ENCODE results near the gene RFPL2. TPM values are rescaled to one million over a fixed set of nuclear protein-coding genes. Genes with fewer than 3 reads are reported as not detected.
A peak's percentile ranks its signal among the peaks of the same experiment; 100 is the strongest.

The RFPL2 gene
- total RNA-seq, 6 experiments from 2014 or later = 0.15 TPM; not detected in 5

- no peaks in the 10 kb centered on the region for H3K27me3 ChIP-seq
- peaks cover 0 to 40% (median 19%) of the 10 kb centered on the region in 4 donors for H3K4me1 ChIP-seq
- no peak for DNase-seq
- 19% methylated on average over 3 of the region's 3 CpGs for WGBS (ENCODE audit: insufficient coverage, low coverage, low lambda C conversion rate, missing lambda C conversion rate)
- intact Hi-C loops (cut with DNase I) = no loop called here
- H3K4me3 ChIP-seq = no peak overlapping the region
- H3K27ac ChIP-seq = peak overlapping the region in 1 of 3 donors; percentile 44
- no peaks in the 10 kb centered on the region for H3K36me3 ChIP-seq
- no peaks in the 10 kb centered on the region for H3K9me3 ChIP-seq
- ATAC-seq = peak; percentile 88 to 93 (median 90)
- TF ChIP-seq, protein P1, sequence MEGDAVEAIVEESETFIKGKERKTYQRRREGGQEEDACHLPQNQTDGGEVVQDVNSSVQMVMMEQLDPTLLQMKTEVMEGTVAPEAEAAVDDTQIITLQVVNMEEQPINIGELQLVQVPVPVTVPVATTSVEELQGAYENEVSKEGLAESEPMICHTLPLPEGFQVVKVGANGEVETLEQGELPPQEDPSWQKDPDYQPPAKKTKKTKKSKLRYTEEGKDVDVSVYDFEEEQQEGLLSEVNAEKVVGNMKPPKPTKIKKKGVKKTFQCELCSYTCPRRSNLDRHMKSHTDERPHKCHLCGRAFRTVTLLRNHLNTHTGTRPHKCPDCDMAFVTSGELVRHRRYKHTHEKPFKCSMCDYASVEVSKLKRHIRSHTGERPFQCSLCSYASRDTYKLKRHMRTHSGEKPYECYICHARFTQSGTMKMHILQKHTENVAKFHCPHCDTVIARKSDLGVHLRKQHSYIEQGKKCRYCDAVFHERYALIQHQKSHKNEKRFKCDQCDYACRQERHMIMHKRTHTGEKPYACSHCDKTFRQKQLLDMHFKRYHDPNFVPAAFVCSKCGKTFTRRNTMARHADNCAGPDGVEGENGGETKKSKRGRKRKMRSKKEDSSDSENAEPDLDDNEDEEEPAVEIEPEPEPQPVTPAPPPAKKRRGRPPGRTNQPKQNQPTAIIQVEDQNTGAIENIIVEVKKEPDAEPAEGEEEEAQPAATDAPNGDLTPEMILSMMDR (IDR thresholded peaks at IDR 0.05) = no peak
- no peak for TF ChIP-seq POLR2A (IDR thresholded peaks at IDR 0.05)
Measured at GRCh38 chr22:32245042-32245441, 40.2 kb upstream of the RFPL2 start.

DNA sequence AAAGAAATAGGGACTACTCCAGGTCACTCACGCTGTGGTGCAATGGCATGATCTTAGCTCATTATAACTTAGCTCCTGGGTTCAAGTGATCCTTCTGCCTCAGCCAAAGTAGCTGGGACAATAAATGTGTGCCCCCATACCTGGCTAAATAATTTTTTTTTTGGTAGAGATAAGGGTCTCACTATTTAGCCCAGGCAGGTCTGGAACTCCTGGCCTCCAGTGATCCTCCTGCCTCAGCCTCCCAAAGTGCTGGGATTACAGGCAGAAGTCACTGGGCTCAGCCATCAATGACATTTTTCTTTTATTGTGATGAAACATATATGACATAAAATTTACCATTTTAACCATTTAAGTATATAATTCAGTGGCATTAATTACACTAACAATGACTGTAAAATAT lies 39.7 kb upstream of the RFPL2 start:
- 80% methylated on average over 1 of the region's 1 CpG for WGBS (ENCODE audit: insufficient coverage, low coverage, low lambda C conversion rate, missing lambda C conversion rate)
- Histone ChIP-seq H3K27ac (peak overlapping the region in 1 of 3 donors; percentile 44), H3K4me1 (peaks cover 0 to 41% (median 18%) of the 10 kb centered on the region in 4 donors), H3K36me3 (no peaks in the 10 kb centered on the region), H3K9me3 (no peaks in the 10 kb centered on the region), H3K27me3 (no peaks in the 10 kb centered on the region), H3K4me3 (no peak overlapping the region)
- no peak for ATAC-seq
- no peak for DNase-seq
- TF ChIP-seq, protein P1 (IDR thresholded peaks at IDR 0.05) = no peak
- TF ChIP-seq POLR2A (IDR thresholded peaks at IDR 0.05) = no peak
- intact Hi-C loops (cut with DNase I) = no loop called here

DNA sequence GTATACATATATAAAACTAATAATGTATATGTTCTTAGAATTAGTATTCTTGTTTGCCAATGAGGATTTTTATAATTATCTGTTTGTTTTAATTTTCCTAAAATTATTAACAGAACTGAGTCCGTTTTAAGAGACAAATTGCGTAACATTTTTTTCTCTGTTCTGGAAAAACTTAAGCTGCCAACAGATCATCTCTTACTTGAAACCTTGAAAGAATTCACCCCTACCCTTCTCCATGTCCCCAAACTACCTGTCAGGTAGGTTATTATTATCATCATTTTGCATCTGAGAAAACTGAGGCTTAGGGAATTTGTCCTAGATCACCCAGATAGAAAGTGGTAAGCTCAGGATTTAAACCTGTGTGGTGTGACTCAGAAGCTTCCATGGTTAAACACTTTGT lies 35.6 kb upstream of the RFPL2 start:
- peaks cover 0 to 26% (median 10%) of the 10 kb centered on the region in 4 donors for H3K4me1 ChIP-seq
- no peak for ATAC-seq
- H3K4me3 ChIP-seq = no peak overlapping the region
- DNase-seq = no peak
- H3K27me3 ChIP-seq = no peaks in the 10 kb centered on the region
- no peak overlapping the region for H3K27ac ChIP-seq
- intact Hi-C loops (cut with DNase I) = no loop called here
- WGBS (ENCODE audit: insufficient coverage, low coverage, low lambda C conversion rate, missing lambda C conversion rate) = 30% methylated on average over 2 of the region's 2 CpGs
- TF ChIP-seq, protein P1 (IDR thresholded peaks at IDR 0.05) = no peak
- TF ChIP-seq POLR2A (IDR thresholded peaks at IDR 0.05) = no peak
- H3K36me3 ChIP-seq = no peaks in the 10 kb centered on the region
- H3K9me3 ChIP-seq = no peaks in the 10 kb centered on the region

DNA sequence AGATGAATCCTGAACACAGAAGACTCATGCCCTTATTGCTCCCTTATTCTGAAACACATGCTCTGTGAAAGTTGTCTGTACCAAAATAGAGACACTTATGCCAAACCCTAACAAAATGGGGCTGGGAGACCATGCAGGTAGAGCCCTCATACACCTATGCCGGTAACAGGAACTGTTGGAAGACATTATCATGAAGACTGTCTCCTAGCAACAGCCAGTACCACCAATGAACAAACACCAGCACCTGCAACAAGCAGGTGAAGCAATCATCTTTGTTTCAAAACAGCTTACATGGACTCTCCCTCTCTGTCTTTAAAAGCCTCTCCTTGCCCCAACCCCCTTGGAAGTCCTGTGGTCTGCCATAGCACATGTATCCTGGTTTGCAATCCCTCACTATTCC lies 33.0 kb upstream of the RFPL2 start:
- WGBS (ENCODE audit: insufficient coverage, low coverage, low lambda C conversion rate, missing lambda C conversion rate) = 33% methylated on average over 1 of the region's 1 CpG
- no peak for DNase-seq
- no peak for TF ChIP-seq POLR2A (IDR thresholded peaks at IDR 0.05)
- TF ChIP-seq, protein P1 (IDR thresholded peaks at IDR 0.05) = no peak
- ATAC-seq = no peak
- intact Hi-C loops (cut with DNase I) = no loop called here
- Histone ChIP-seq H3K27ac (no peak overlapping the region), H3K27me3 (no peaks in the 10 kb centered on the region), H3K9me3 (no peaks in the 10 kb centered on the region), H3K4me1 (peaks cover 0 to 15% (median 3%) of the 10 kb centered on the region in 4 donors), H3K4me3 (no peak overlapping the region), H3K36me3 (no peaks in the 10 kb centered on the region)

- Histone ChIP-seq H3K9me3 (no peaks in the 10 kb centered on the region), H3K27ac (no peak overlapping the region), H3K4me3 (no peak overlapping the region), H3K27me3 (no peaks in the 10 kb centered on the region), H3K36me3 (no peaks in the 10 kb centered on the region), H3K4me1 (peaks cover 0 to 15% (median 3%) of the 10 kb centered on the region in 4 donors)
- intact Hi-C loops (cut with DNase I) = no loop called here
- TF ChIP-seq, protein P1 (IDR thresholded peaks at IDR 0.05) = no peak
- TF ChIP-seq POLR2A (IDR thresholded peaks at IDR 0.05) = no peak
- DNase-seq (no peak), ATAC-seq (no peak)
- WGBS (ENCODE audit: insufficient coverage, low coverage, low lambda C conversion rate, missing lambda C conversion rate) = 83% methylated on average over 7 of the region's 8 CpGs
Measured at GRCh38 chr22:32236970-32237369, 32.1 kb upstream of the RFPL2 start.
